A549 treated with ZK216348 at 1 μM for 4 hours (cell line): ENCODE measurements around the gene SLC46A1. TPM values are rescaled to one million over a fixed set of nuclear protein-coding genes. Genes with fewer than 3 reads are reported as not detected.

Experiments used
- total RNA-seq: library from RNA; stranded (reverse); fragments of 200-300 nt; extraction: Qiagen RNA extraction; gene quantifications from 5 replicates; pipeline ENCODE4 v1.2.3, GENCODE V29; 2022; ENCODE audit warnings: low read depth

SLC46A1 gene
- 13.8 to 24.9 TPM (median 20.2 TPM) in 5 replicates for total RNA-seq

DNA sequence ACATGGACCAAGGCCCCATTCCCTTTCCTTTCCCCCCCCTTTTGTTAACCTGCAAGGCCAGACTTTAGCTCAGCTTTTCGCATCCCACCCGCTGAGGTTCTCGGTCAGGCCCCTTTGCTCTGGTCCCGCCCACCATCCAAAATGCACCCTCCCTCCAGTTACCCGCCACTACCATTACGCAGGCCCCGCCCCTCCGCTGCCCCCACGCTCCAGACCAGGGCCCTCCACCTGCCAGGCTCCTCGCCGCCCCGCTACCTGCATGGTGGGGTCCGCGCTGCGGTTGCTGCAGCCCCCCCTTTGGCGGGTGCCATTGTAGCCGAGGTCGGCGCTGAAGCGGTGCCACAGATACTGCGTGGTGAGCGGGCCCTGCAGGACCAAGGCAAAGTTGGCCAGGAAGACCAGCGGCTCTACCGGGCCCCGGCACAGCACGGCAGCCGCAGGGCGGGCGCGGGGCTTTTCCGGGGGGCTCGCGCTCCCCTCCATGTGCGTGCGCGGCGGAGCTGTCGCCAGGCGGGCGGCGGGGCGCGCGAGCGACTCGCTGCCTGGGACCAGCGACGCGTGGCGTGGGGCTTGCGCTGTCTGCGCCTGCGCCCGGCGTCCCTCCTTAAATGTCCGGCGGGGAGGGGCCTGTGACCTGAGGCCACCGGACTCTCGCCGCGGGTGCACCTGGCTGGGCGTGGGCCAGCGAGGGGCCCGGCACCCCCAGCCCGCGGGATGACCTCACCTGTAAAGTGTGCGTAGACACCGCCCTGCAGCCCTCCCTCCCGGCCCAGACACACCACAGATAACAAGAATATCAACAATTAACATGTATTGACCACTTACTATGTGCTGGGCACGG lies at the start of gene SLC46A1:
SLC46A1 (minus strand) TSS at position 581 of the 841 bp plus-strand sequence; CDS start at position 483, 98 bp downstream.

DNA sequence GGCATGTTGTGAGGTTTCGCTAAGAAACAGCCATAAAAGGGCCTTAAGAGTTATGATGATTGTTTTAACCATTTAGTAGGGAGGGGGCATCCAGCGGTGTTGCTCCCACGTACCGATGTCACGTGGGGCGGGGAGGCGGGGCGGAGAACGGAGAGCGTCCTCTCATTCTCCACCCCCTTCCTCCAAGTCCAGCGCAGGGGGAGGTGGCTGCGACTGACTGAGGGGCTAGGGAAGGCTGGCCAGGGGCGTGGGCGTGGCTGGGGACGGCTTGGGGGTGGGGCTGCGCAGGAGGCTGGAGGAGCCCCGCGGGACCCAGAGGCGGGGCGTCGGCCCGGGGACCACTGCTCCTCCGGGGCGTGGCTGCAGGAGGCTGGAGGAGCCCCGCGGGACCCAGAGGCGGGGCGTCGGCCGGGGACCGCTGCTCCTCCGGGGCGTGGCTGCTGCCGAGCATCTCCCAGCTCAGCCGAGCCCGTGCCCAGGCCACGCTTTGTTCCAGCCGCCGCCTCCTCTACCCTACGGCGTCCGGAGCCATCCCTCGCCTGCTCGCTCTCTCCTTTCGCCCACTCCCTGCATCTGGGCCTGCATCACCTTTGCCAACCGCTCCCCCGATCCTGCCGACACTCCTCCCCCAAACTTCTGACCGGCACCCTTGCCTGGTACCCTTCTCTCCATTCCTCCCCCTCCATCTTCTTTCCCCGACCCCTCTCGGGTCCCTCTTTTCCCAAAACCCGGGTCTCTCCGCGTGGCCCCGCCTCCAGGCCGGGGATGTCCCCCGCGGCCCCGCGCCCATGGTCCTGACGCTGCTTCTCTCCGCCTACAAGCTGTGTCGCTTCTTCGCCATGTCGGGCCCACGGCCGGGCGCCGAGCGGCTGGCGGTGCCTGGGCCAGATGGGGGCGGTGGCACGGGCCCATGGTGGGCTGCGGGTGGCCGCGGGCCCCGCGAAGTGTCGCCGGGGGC lies 34.5 kb downstream of the SLC46A1 start, which contains the start of gene SARM1:
SARM1 (plus strand) TSS at position 450 of the 958 bp plus-strand sequence; CDS start at position 789, 339 bp downstream.

DNA sequence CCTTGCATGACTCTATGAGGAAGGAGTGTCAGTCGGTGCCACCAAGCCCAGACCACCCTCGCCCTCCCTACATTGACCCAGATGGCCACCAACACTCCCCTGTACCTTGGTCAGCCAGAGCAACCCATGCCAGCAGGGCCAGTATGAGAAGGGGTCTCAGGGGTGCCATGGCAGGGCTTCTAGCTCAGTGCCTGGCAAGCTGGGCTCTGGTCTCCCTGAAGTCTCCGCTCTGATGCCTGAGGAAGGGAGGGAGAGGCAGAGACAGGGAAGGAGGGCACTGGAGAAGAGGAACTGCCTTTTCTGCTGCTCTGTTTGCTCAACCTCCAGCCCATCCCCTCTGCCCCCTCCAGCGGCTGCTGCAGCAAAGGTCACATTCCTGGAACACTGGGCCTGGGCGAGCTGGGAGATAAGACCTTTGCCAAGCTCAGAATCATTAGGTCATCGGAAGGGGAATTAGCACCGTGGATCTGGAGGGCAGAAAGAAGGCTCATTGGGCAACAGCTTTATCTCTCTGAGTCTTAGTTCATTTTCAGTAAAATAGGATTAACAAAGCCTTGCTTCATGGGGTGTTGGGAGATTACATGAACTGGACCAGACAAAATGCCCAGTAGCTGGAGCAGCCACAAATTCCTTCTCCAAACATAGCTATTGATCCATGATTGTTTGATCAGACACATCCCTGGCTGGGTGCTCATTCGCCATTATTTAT lies 35.8 kb downstream of the SLC46A1 start, which contains the start of gene VTN:
VTN (minus strand) TSS at position 273 of the 709 bp plus-strand sequence; CDS start at position 169, 104 bp downstream.

DNA sequence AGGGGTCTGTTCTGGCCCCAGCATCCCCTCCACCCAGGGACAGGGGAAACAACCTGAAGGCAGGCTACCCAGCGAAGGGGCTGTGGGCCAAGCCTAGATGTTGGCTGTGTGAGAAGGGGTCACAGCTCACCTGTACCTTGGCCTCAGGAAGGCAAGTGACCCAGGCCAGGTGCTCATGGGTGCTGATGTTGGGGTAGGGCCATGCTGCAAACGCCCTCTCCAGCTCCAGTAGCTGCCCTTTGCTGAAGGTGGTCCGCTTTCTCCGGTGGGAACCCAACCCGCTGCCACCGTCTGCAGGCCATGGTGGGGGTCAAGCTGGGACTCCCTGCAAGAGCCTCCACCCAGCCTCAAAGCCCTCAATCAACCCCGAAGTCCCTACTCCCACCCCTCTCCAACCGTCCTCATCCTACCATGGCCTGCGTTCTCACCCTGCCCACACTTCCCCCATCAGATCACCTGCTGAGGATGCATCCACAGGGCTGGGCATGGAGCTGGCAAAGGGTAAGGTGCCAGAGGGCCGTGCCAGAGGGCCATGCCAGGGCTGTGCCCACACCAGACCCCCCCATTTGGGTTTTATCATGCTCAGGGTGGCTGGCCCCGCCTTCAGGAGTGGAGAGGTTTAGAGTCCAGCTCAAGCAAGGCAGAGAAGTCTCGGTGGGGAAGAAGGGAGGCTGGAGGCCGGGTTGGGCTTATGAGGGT lies 41.2 kb downstream of the SLC46A1 start, which contains the start of gene SEBOX:
SEBOX (minus strand) TSS at position 535 of the 699 bp plus-strand sequence; CDS start at position 487, 48 bp downstream.

GRCh38 chr17:28357061-28357900 lies 48.7 kb downstream of the SLC46A1 start, which contains the start of gene POLDIP2:
TSS of gene POLDIP2 (minus strand) at chr17:28357527. CDS start at chr17:28357448, 79 bp downstream.

Other genes starting within 250 kb of the SLC46A1 start
- gene TMEM97, start 87.0 kb downstream of the SLC46A1 start, total RNA-seq, result 44.8 to 66.3 TPM (median 48.3 TPM) in 5 replicates
- gene IFT20, start 70.7 kb downstream of the SLC46A1 start, total RNA-seq, result 50.5 to 59.6 TPM (median 54.2 TPM) in 5 replicates
- 39.5 to 53.9 TPM (median 49.0 TPM) in 5 replicates for gene TNFAIP1, start 70.5 kb downstream of the SLC46A1 start, total RNA-seq
- gene POLDIP2, start 48.7 kb downstream of the SLC46A1 start, total RNA-seq, result 124 to 172 TPM (median 167 TPM) in 5 replicates
- not detected in 5 replicates for gene SEBOX, start 41.0 kb downstream of the SLC46A1 start, total RNA-seq
- gene VTN, start 35.9 kb downstream of the SLC46A1 start, total RNA-seq, result 16.2 to 21.8 TPM (median 18.5 TPM) in 5 replicates
- 4.8 to 7.8 TPM (median 5.4 TPM) in 5 replicates for gene SARM1, start 34.5 kb downstream of the SLC46A1 start, total RNA-seq
- 0.08 to 0.20 TPM (median 0.16 TPM) in 5 replicates for gene SLC13A2, start 67.4 kb upstream of the SLC46A1 start, total RNA-seq
- gene FOXN1, start 100.1 kb upstream of the SLC46A1 start, total RNA-seq, result 0.05 to 0.07 TPM in 2 of 5 replicates, not detected in the others
- 21.0 to 36.1 TPM (median 33.5 TPM) in 5 replicates for gene UNC119, start 146.4 kb upstream of the SLC46A1 start, total RNA-seq
- 53.5 to 67.3 TPM (median 60.9 TPM) in 5 replicates for gene PIGS, start 165.3 kb upstream of the SLC46A1 start, total RNA-seq
- gene ALDOC, start 170.7 kb upstream of the SLC46A1 start, total RNA-seq, result 2.0 to 3.2 TPM (median 2.1 TPM) in 5 replicates
- 76.7 to 85.2 TPM (median 79.1 TPM) in 5 replicates for gene SPAG5, start 192.8 kb upstream of the SLC46A1 start, total RNA-seq
- gene RSKR, start 208.0 kb upstream of the SLC46A1 start, total RNA-seq, result 2.9 to 5.4 TPM (median 4.7 TPM) in 5 replicates
- 61.0 to 66.2 TPM (median 61.5 TPM) in 5 replicates for gene BLTP2, start 238.9 kb upstream of the SLC46A1 start, total RNA-seq